NCI-H345 treated with DMSO at 0.1 percent for 48 hours (cell line): ENCODE data around the gene GNG2.
A peak's percentile ranks its signal among the peaks of the same experiment; 100 is the strongest.

Experiments used
- DNase-seq: peaks from one replicate; lab custom pipeline; 2025; ENCODE audit not compliant: unreplicated experiment; lab: John Stamatoyannopoulos, UW

GNG2 gene

DNA sequence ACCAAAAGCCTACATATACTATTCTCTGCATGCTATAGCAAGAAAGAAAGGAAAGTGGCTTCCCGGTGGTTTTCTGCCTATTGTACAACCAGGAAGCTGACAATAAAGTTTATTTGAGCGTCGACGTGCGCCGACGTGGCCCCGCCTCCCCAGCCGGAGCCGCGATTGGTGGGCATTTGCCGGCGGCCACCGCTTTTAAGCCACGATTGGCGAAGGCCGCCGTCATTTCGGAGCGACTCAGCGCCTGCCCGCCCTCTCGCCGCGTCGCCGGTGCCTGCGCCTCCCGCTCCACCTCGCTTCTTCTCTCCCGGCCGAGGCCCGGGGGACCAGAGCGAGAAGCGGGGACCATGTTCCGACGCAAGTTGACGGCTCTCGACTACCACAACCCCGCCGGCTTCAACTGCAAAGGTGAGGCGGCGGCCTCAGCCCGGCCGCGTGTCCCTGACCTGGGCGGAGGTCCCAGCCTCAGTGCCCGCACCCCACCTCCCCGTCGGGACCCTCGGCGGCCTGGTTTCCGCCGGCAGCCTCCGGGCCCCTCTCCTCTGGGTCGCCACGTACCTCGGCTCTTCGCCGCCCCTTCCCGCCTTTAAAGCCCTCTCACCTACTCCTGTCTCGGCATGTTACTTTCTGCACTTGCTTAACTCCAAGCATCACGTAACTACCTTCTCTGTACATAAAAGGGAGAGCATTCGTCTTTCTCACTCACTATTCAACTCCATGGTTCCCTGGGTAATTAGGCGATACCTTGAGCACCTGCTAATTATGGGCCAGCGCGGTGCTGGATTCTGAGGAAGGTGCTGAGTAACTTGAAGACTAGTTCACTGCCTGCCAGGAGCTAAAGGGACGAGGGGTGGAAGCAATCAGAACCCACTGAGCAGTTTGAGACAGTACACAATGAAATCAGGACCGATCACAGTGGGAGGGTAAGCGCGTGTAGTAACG is 129.2 kb downstream of the GNG2 start, which contains the start of gene RTRAF:
Gene RTRAF (plus strand): TSS at position 254 of the 942 bp plus-strand sequence. CDS start 94 bp downstream, at position 348.
- DNase-seq = peak; percentile 92

DNA sequence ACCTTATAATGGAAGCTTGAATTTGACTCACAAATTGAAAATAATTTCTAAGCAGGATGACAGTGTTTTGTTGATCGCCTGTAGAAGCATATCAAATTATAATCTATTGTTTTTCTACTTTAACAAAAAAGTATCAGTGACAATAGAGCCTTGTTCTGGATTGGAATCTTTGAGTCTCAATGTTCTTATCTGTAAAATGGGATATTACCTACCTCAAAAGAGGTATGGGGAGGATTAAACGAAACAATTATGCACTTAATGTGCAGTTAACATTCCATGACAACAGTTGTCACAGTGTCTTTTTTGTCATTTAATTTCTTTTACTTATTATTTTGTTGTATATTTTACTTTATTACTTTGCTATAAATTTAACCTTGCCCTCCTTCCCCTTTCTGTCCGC is 130.1 kb downstream of the GNG2 start:
- no peak for DNase-seq

DNA sequence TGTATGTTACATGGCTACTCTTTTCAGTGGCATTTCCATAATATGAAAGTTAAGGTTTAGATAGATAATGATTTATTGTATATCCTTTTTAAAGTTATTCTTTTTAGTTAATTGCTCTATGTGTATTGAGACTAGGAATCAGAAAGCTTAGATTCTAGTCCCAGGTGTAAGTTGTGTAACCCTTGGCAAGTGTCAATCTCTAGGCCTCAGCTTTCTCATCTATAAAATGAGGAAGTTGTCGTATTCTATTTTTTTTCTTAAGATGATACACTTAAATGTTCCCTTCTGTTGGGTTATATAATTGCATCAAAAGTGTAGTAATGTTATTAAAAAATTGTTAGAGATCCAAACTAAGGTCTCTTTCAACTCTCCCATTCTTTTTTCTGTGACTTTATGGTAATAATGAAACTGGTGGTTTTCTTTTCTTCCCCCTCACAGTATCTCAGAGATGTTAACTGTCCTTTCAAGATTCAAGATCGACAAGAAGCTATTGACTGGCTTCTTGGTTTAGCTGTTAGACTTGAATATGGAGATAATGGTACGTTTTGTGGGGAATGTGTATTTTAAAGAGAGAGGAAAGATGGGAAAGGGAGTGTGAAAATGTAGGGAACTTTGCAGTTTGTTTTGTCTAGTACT is 133.0 kb downstream of the GNG2 start:
- DNase-seq = no peak

DNA sequence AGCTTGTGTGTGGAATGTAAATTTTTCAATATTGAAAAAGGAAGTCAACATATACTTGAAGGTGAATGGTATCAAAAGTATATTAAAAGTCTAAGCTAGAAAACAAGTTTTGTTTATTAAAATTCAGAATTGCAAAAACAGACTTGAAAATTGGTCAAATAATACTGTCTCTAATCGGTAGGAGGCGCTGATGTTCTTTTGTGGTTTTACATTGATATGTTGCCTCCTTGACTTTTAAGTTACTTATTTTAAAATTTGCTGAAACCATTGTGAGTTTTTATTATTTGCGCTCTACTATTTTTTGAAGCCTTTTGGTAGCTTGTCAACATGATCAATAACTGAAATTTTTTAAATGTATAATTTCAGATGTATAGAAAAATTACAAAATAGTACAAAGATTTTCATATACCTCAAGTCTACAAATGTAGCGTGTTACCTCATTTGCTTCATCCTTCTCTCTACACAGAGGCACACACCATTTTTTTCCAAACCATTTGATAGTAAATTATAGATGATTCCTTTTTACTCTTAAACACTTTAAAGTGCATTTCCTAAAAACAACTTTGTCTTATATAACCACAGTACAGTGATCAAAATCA is 135.8 kb downstream of the GNG2 start:
- DNase-seq = no peak

DNA sequence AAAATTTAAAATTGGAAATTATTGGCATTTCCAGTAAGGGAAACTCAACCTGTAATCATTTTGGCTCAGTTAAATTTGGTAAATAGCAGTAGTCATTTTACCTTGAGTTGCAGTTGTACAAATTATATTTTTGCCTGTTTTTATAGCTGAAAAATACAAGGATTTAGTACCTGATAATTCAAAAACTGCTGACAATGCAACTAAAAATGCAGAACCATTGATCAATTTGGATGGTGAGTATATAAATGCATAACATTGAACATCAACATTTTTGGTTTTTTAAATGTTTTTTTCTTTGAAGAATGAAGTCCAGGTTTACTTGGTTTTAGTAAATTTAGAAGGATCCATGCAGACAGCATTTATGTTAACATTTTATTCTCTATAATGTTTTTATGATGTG is 137.9 kb downstream of the GNG2 start:
- DNase-seq = no peak

DNA sequence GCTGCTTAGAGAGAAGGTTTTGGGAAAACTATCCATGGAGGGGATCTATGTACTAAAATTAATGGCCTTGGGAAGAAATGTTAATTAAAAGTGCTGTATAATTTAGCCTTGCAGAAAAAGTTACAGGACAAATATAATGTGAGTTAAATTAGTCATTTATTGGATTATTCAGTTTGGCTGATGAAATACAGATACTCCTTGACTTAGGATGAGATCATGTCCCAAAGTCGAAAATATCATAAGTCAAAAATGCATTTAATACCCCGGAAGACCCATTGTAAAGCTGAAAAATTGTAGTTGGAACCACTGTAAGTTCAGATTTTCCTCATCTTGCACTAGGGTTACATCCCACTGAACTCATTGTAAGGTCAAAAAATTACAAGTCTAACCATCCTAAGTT is 138.7 kb downstream of the GNG2 start:
- DNase-seq = no peak

DNA sequence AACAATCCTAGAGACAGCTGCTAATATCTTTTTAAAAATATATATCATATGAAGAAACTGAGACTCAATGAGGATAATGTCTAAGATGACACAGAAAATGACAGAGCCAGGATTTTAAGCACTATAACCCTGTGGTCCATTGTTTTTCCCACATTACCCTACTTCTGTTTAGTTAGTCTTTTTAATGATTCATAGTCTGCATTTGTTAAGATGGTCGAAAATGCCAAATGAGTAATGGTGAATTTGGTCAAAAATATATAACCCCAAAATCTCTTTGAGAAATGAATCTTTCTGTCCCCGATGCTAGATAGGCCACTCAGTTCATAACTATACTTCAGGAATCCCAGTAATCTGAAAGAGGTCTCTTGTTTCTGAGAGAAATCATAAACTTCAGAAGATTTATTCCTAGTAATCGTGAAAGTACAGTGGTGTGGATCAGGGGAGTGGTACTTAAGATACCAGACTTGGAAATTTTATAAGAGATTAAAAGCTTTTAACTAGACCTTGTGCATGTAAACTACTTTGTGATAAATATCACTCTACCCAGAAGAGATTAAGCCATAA is 139.7 kb downstream of the GNG2 start:
- no peak for DNase-seq

DNA sequence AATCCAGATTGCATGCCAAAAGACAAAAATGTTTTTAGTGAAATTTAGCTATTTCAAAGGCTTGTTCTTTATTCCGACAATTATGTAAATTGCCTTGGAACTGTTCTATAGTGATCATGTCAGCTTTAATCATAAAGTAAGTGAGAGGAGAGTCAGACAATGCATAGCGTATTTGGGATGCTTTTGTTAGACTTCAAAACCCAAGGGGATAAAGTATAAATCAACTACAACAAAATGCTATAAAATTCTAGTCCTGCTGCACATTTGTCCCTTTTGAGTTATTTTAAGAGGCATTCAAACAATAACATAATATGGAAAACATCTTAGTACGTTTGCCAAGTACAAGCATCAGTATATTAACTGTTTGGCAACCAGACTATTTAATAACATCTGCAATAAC is 140.3 kb downstream of the GNG2 start:
- no peak for DNase-seq

DNA sequence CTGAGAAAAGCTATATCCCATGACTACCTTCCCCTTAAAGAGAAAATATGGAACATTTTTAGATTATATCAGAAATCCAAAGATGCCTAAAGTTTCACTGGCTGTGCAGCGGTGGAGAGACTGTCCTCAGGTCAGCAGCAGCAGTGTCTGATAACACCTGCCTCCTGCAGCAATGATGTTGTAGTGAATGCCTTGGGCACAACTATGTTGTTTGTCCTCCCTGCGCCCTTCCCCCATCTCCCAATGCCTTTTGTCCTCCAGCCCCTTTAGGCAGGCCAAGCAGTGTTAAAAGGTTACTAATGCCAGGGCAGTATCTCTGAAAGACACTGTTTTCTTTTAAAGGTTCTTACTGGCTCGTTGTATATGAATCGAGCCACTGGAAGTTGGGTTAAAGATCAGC is 142.1 kb downstream of the GNG2 start:
- DNase-seq = no peak

DNA sequence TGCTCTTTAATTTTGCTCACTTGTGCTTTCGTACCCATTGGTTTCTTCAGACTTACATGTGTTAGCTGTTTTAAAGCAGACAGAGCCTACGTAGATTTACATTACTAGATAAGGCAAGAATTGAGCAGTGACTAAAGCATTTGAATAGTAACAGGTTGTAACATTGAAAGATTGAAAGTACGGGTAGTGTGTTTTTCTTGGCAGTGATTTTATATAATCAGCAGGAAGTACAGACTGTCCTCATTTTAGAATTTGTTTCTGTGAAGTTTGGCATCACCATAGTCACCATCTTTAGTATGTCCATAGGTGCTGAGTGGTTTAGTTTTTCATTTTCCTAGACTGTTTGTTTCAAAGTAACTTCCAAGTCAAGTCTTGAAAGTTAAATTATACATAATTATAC is 142.9 kb downstream of the GNG2 start:
- no peak for DNase-seq

DNA sequence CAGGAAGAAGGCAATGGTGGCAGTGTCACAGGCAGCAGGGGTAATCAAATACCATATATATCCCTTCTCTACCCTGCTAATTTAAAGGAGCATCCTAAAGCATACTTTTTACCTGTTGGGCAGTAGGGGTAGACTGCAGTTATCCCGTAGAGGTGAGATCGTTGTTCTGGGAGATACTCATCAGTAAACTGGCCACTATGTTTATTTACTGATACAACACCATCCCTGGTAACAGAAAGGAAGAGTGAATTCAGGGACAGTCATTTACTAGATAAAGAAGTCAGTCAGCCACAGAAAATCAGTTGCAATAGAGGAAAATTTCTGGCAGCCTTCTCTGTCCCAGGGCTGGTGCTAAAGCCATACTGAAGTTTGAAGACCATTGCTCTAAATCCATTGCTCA is 145.2 kb downstream of the GNG2 start:
- DNase-seq = no peak

DNA sequence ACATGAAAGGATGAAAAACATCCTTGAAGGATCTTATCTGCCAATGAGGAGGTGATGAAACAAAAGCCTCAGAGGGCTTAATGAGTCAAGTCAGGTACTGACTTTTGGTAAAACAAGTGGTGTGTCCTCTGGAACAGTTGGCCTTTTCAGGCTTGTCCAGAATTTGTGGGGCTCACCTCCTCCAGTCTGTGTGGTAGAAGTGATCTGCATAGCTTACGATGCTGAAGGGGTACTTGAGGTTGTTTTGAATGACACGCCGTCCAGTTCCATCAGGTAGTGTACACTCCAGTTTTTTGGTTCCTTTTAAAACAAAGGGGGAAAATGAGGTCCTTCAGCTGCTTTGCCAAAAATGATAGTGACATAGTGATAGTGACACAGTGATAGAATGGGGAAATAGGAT is 145.9 kb downstream of the GNG2 start:
- no peak for DNase-seq

DNA sequence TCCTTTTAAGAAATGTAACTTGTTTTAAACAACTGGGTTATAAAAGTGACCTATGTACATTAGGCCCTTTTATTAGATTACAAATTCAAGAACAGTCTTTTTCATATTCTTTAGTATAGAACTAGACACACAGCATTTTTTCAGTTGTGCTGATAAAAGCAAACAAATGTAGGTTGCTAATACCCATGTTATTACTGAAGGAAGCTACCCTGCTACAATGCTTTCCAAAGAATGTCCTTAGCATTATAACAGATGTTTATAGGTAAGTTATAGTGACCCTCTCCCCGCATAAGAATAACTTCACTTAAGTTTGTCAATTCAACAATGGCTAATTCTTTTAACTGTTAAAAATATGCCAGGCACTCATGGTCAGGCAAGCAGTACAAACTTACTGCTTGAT is 146.8 kb downstream of the GNG2 start:
- no peak for DNase-seq

DNA sequence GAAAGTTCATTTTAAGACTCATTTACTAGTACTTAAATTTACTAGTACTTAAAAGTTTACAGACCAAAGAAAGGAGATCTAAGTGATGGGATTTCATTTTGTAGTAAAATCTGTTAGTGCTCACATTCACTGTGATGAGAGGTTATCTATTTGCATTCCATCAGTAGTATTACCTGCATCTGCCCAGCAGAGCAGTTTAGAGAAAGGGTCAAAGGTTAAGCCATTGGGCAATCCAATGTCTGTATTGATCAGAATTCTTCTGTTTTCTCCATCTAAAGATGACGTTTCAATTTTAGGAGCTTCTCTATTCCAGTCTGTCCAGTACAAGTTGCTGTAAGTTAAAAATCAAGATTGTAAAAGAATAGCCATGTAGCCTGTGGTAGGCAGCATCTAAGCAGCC is 147.2 kb downstream of the GNG2 start:
- DNase-seq = no peak

DNA sequence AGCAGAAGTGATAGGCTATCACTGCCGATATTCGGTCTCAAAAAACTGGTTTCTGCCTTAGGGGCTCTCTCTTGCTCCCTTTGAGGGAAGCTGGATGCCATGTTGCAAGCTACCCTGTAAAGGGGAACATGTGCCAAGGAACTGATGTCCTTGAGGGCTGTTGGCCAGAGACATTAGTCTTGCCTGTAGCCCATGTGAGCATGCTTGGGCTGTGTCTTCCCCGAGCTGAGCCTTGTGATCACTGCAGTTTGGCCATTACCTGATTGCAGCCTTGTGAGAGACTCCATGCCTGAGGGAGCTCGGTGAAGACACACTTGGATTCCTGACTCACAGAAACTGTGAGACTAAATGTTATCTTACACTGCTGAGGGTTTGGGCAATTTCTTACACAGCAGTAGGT is 147.7 kb downstream of the GNG2 start:
- no peak for DNase-seq

DNA sequence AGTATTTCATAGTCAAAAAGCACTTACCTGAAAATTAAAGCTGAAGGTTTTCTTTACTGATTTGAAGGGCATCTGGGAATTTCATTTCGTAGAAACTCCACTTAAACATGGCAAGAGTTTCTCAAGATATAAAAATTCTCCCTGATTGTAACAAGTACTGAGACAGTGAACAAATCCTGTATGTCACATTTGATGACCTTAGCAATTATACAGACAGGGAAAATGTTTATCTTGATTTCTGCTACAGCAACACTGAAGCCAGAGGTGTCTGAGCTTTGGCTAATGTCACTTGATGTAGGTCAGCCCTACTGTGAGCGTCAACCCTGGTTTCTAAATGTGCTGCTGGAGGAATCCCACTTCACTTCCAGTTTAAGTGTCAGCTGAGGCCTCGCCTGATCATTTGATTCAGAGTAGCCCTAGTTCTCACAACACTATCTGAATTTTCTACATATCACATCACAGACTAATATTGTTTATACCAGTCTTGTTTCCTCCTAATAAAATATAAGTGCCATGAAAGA is 149.8 kb downstream of the GNG2 start:
- DNase-seq = no peak

DNA sequence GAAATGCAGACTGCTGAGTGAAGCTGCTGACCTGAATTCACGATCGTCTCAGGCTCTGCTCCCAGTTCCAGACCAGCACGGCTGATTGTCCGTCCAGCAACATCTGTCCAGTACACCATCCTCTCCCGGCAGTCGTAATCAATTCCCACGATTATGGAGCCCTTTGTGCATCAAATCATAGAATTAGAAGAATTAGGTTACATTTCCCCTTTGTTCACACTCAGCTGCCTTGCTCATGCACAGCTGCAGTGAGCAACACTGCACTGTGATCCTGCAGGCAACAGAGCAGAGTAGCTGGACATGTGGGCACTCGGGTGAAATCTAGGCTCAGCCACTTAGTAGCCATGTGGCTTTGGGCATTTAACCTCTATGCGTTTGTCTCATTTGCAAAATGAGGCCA is 151.1 kb downstream of the GNG2 start:
- no peak for DNase-seq

DNA sequence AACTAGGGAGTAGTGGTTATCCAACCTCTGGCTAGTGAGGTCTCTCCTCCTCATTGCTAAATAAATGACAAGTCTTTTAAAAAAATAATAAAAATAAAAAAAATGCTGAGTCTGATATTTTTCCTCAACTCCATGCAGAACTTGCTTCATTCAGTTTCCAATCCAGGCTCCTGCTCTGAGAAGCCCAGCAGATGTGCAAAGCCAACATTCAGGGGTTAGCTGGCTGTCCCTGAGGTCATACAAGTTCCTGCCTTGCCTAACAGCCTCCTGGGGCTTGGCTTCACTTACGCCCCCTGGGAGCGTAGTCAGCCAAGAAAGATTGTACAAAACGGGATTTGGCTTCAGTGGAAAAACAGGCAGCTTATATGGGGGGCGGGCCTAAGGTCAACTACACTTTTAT is 152.2 kb downstream of the GNG2 start:
- DNase-seq = no peak

DNA sequence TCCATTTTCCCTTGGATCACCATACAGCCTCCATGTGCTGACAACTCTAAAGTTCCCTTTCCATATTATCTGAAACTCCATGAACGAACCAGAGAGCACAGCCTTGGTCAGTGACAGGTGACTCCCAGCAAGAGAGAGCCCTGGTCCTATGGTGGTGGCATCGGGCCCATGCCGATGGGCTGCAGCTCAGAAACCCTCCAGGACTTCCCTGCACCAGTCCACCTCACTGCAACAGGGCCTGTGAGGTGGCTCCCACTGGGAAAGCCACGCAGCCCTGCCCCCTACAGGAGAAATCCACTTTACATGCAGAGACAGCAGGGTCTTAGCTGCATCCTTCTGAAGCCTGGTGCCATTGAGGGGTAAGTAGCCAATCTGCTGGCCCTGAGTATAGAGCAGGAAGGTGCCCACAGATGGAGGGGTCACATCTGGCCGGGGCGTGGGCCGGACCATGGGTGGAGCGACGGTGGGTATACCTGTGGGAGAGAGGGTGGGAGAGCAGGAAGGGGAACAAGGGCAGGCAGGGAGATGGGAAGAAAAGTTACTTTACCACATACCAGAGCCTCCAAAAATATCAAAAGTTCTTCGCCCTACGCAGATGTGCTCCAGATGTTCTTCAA is 153.7 kb downstream of the GNG2 start:
- no peak for DNase-seq

DNA sequence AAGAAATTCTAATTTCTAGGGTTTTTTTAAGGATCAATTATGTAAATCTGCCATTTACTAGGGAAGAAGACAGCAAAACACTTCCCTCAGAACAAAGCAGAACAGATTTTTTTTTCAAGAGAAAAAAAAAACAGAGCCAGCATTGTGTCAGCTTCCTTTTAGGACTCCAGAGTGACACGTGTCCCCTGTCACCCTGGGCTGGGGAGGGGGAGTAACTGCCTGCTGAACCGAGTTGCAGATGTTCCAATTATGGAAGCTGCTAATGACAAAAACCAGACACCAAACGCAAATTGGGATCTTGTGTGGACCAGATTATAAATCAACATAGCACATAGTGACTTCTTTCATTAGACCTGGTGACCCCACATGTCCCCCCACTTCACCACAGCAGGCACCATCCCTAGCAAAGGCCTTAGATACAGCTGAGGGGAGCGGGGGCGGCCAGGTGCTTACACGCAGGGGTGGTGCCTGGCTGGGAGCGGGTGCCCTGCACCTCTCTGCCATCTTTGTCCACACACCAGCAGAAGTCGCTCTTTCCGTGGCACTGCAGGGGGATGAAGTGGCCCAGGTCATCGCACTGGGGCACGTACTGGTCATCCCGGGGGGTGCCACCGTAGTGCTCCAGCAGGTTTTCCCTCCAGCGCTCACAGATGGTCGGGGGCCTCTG is 154.3 kb downstream of the GNG2 start:
- DNase-seq = no peak
